Neural progenitor cell (in vitro differentiated cells): ENCODE results near the gene ATG3. TPM values are rescaled to one million over a fixed set of nuclear protein-coding genes. Genes with fewer than 3 reads are reported as not detected.
"Not testable (repeated sequence)": the region's sequence is repeated elsewhere in the genome, so short reads cannot be mapped to it uniquely, and the experiment has no call there.

ENCODE experiments used
- DNase-seq: peaks from one replicate; pipeline ENCODE4 v3.0.0-alpha.2; 2016; ENCODE audit warnings: low spot score
- H2AFZ ChIP-seq: fragments of 200-600 bp; sonication (generic); replicated peaks from 2 replicates; pipeline ENCODE4 v1.6.1; 2016; ENCODE audit warnings: antibody characterized with exemption
- H3F3A ChIP-seq: fragments of 200-600 bp; sonication (generic); 2 replicates; pipeline ENCODE4 v1.6.1; 2016; ENCODE audit warnings: antibody characterized with exemption, low read depth
- H3K27ac ChIP-seq: fragments of 200-600 bp; sonication (generic); 2 replicates; pipeline ENCODE4 v1.5.1; 2016; ENCODE audit warnings: mild to moderate bottlenecking
- H3K27me3 ChIP-seq: fragments of 200-600 bp; sonication (generic); 2 replicates; pipeline ENCODE4 v1.6.1; 2016; ENCODE audit warnings: mild to moderate bottlenecking, moderate library complexity
- H3K36me3 ChIP-seq: fragments of 200-600 bp; sonication (generic); 2 replicates; pipeline ENCODE4 v1.5.1; 2016
- H3K4me1 ChIP-seq: fragments of 200-600 bp; sonication (generic); 2 replicates; pipeline ENCODE4 v1.6.1; 2016; ENCODE audit warnings: mixed run types
- H3K4me2 ChIP-seq: fragments of 200-600 bp; sonication (generic); 2 replicates; pipeline ENCODE4 v1.6.1; 2016
- H3K4me3 ChIP-seq: fragments of 200-600 bp; sonication (generic); 2 replicates; pipeline ENCODE4 v1.5.1; 2016
- H3K79me2 ChIP-seq: fragments of 200-600 bp; sonication (generic); 2 replicates; pipeline ENCODE4 v1.6.1; 2016; ENCODE audit warnings: low read depth
- H3K9ac ChIP-seq: fragments of 200-600 bp; sonication (generic); 2 replicates; pipeline ENCODE4 v1.6.1; 2016
- H3K9me3 ChIP-seq: fragments of 200-600 bp; sonication (generic); 2 replicates; pipeline ENCODE4 v1.5.1; 2016; ENCODE audit warnings: low read depth
- H4K20me1 ChIP-seq: fragments of 200-600 bp; sonication (generic); 2 replicates; pipeline ENCODE4 v1.6.1; 2016; ENCODE audit warnings: low read depth
- H3K27ac Mint-ChIP-seq: 3 replicates; pipeline ENCODE4 v1.8.0; 2021; ENCODE audit warnings: mixed read lengths
- H3K27me3 Mint-ChIP-seq: 2 replicates; pipeline ENCODE4 v1.8.0; 2022; ENCODE audit warnings: low read depth, mild to moderate bottlenecking, inconsistent platforms, moderate library complexity, mixed read lengths; ENCODE audit not compliant: insufficient read depth
- H3K36me3 Mint-ChIP-seq: 3 replicates; pipeline ENCODE4 v1.8.0; 2021; ENCODE audit warnings: mixed read lengths
- H3K4me1 Mint-ChIP-seq: 3 replicates; pipeline ENCODE4 v1.8.0; 2021; ENCODE audit warnings: mixed read lengths
- H3K4me3 Mint-ChIP-seq: 3 replicates; pipeline ENCODE4 v1.8.0; 2021; ENCODE audit warnings: mild to moderate bottlenecking, moderate library complexity, mixed read lengths
- H3K9me3 Mint-ChIP-seq: 3 replicates; pipeline ENCODE4 v1.8.0; 2020; ENCODE audit warnings: mixed read lengths
- EZH2 ChIP-seq: fragments of 200-600 bp; sonication (generic); IDR thresholded peaks from 2 replicates; pipeline ENCODE4 v1.6.1; 2017; ENCODE audit warnings: antibody characterized with exemption, mild to moderate bottlenecking, moderate library complexity
- EZH2phosphoT487 ChIP-seq: fragments of 200-600 bp; sonication (generic); IDR thresholded peaks from 2 replicates; pipeline ENCODE4 v1.6.1; 2017; ENCODE audit warnings: antibody characterized with exemption
- total RNA-seq: library from RNA; depleted of rRNA; stranded (reverse); fragments of >200 nt; gene quantifications from 2 replicates; pipeline ENCODE4 v1.2.3, GENCODE V29; 2015; ENCODE audit warnings: low replicate concordance
- TF ChIP-seq, protein P1 (sequence below): fragments of 200-600 bp; sonication (generic); IDR thresholded peaks from 2 replicates; pipeline ENCODE4 v1.5.1; 2017; ENCODE audit warnings: antibody characterized with exemption, mild to moderate bottlenecking

The ATG3 gene
- total RNA-seq, 1 donor from 2014 or later, result 55.8 TPM

DNA sequence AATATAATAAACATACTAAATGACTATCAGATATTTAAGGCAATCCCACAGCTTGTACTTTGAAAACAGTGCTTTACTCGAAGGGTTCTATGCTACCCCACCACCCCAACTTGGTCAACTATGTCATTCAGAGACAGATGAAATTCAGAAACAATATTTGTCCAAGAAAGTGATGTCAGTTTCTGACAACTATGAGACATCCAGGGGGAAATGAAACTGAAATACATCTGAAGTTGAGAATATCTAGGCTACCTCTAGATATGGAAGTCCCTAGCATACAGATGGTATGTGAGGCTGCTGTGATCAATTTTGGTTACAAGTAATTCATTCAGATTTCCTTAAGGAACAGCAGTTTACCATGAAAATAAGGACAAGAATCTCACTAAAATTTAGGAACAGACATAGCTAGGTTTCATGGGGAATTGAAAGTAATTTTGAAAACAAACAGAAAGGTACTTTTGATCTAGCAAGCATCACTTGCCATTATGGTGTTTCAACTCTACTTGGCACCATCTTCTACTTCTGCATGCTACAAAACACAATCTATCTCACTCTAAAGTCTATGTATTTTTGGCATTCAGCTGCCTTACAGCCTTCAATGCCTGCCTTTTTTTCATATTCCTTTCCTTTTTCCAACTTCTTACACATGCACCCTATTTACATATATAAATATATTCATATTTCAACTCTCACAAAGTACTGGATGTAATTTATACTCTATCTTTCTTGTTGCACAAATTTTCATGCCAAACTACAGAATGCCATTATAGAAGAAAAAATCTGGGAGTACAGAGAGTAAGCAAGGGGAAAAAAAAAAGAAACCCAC is 21.7 kb downstream of the ATG3 start:
- Mint-ChIP-seq H3K27me3 (no peaks in the 10 kb centered on the region), H3K36me3 (peaks cover 3% of the 10 kb centered on the region), H3K4me3 (no peak overlapping the region), H3K27ac (no peak overlapping the region), H3K4me1 (no peaks in the 10 kb centered on the region), H3K9me3 (no peaks in the 10 kb centered on the region)
- H3K36me3 ChIP-seq, result peaks cover 11% of the 10 kb centered on the region
- no peaks in the 10 kb centered on the region for H3K4me1 ChIP-seq
- no peak overlapping the region for H3K9ac ChIP-seq
- H4K20me1 ChIP-seq, result no peaks in the 10 kb centered on the region
- no peaks in the 10 kb centered on the region for H3K9me3 ChIP-seq
- H2AFZ ChIP-seq, result no peak overlapping the region
- DNase-seq, result no peak
- H3F3A ChIP-seq, result no peaks in the 10 kb centered on the region
- H3K79me2 ChIP-seq, result no peaks in the 10 kb centered on the region
- H3K27ac ChIP-seq, result no peak overlapping the region
- no peaks in the 10 kb centered on the region for H3K27me3 ChIP-seq
- TF ChIP-seq EZH2, result no peak
- TF ChIP-seq EZH2phosphoT487, result no peak
- TF ChIP-seq, protein P1, sequence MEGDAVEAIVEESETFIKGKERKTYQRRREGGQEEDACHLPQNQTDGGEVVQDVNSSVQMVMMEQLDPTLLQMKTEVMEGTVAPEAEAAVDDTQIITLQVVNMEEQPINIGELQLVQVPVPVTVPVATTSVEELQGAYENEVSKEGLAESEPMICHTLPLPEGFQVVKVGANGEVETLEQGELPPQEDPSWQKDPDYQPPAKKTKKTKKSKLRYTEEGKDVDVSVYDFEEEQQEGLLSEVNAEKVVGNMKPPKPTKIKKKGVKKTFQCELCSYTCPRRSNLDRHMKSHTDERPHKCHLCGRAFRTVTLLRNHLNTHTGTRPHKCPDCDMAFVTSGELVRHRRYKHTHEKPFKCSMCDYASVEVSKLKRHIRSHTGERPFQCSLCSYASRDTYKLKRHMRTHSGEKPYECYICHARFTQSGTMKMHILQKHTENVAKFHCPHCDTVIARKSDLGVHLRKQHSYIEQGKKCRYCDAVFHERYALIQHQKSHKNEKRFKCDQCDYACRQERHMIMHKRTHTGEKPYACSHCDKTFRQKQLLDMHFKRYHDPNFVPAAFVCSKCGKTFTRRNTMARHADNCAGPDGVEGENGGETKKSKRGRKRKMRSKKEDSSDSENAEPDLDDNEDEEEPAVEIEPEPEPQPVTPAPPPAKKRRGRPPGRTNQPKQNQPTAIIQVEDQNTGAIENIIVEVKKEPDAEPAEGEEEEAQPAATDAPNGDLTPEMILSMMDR, result no peak
- H3K4me2 ChIP-seq, result no peak overlapping the region
- no peak overlapping the region for H3K4me3 ChIP-seq

- Mint-ChIP-seq H3K27ac (no peak overlapping the region), H3K27me3 (peaks cover 2% of the 10 kb centered on the region), H3K36me3 (peaks cover 16% of the 10 kb centered on the region), H3K4me1 (no peaks in the 10 kb centered on the region), H3K9me3 (no peaks in the 10 kb centered on the region), H3K4me3 (no peak overlapping the region)
- H3F3A ChIP-seq, result peaks cover 7% of the 10 kb centered on the region
- no peak overlapping the region for H3K4me2 ChIP-seq
- TF ChIP-seq EZH2phosphoT487, result no peak
- TF ChIP-seq, protein P1, result peak; percentile 73
- H3K79me2 ChIP-seq, result no peaks in the 10 kb centered on the region
- no peak overlapping the region for H3K27ac ChIP-seq
- H4K20me1 ChIP-seq, result no peaks in the 10 kb centered on the region
- H3K36me3 ChIP-seq, result no peaks in the 10 kb centered on the region
- H3K4me3 ChIP-seq, result no peak overlapping the region
- no peak overlapping the region for H2AFZ ChIP-seq
- H3K9me3 ChIP-seq, result no peaks in the 10 kb centered on the region
- H3K4me1 ChIP-seq, result no peaks in the 10 kb centered on the region
- no peak overlapping the region for H3K9ac ChIP-seq
- H3K27me3 ChIP-seq, result no peaks in the 10 kb centered on the region
- DNase-seq, result peak; percentile 15
Observed at GRCh38 chr3:112531358-112531781, 30.4 kb downstream of the ATG3 start.

GRCh38 chr3:112530573-112530972 is 31.2 kb downstream of the ATG3 start:
- Histone ChIP-seq H4K20me1 (no peaks in the 10 kb centered on the region), H3F3A (peaks cover 7% of the 10 kb centered on the region), H3K27me3 (no peaks in the 10 kb centered on the region), H3K9me3 (no peaks in the 10 kb centered on the region), H3K27ac (no peak overlapping the region), H3K79me2 (no peaks in the 10 kb centered on the region), H2AFZ (no peak overlapping the region), H3K4me3 (no peak overlapping the region), H3K4me1 (no peaks in the 10 kb centered on the region), H3K36me3 (no peaks in the 10 kb centered on the region), H3K4me2 (no peak overlapping the region), H3K9ac (no peak overlapping the region)
- peaks cover 2% of the 10 kb centered on the region for H3K27me3 Mint-ChIP-seq
- no peaks in the 10 kb centered on the region for H3K9me3 Mint-ChIP-seq
- H3K4me3 Mint-ChIP-seq, result no peak overlapping the region
- no peak for DNase-seq
- no peak overlapping the region for H3K27ac Mint-ChIP-seq
- no peaks in the 10 kb centered on the region for H3K4me1 Mint-ChIP-seq
- TF ChIP-seq, protein P1, result no peak
- no peak for TF ChIP-seq EZH2phosphoT487
- TF ChIP-seq EZH2, result no peak
- peaks cover 16% of the 10 kb centered on the region for H3K36me3 Mint-ChIP-seq

GRCh38 chr3:112524127-112524526 is 37.6 kb downstream of the ATG3 start:
- not testable (repeated sequence) for H3K27ac ChIP-seq, H3K9me3 ChIP-seq, H3K9me3 Mint-ChIP-seq, H3K79me2 ChIP-seq, H3K4me3 Mint-ChIP-seq, H2AFZ ChIP-seq, H3K27ac Mint-ChIP-seq, H3F3A ChIP-seq, H3K9ac ChIP-seq, H3K27me3 ChIP-seq, H3K36me3 ChIP-seq, DNase-seq, H3K4me2 ChIP-seq, H3K4me3 ChIP-seq, H3K4me1 ChIP-seq, H3K4me1 Mint-ChIP-seq, H4K20me1 ChIP-seq, H3K27me3 Mint-ChIP-seq
- peaks cover 15% of the 10 kb centered on the region for H3K36me3 Mint-ChIP-seq
